Activated naive CD4-positive, alpha-beta T cell treated with anti-CD3 and anti-CD28 coated beads, Interleukin-2, amount 50 U/mL, for 72 hours (primary cell): ENCODE data around the gene SLC22A9. TPM values are rescaled to one million over a fixed set of nuclear protein-coding genes. Genes with fewer than 3 reads are reported as not detected.
"Not testable (repeated sequence)": the region's sequence is repeated elsewhere in the genome, so short reads cannot be mapped to it uniquely, and the experiment has no call there.

Experiments used
- ATAC-seq, 2 donors: fragments of 150-1000 bp; cut with Tn5 transposase; 2 replicates each; pipeline ENCODE4 v1.10.0; 2021; ENCODE audit warnings: mild to moderate bottlenecking in 2 of 2, moderate library complexity in 2 of 2
- DNase-seq, 2 donors: peaks; one replicate each; pipeline ENCODE4 v3.0.0; 2021 to 2022; ENCODE audit warnings: low spot score in 2 of 2
- H3K27ac Mint-ChIP-seq, 2 donors: one replicate each; pipeline ENCODE4 v1.8.0; 2022; ENCODE audit warnings: mild to moderate bottlenecking in 2 of 2, mixed read lengths in 2 of 2
- H3K36me3 Mint-ChIP-seq, 2 donors: one replicate each; pipeline ENCODE4 v1.8.0; 2022; ENCODE audit warnings: mixed read lengths in 2 of 2
- H3K9me3 Mint-ChIP-seq, 2 donors: one replicate each; pipeline ENCODE4 v1.8.0; 2022; ENCODE audit warnings: mixed read lengths in 2 of 2
- total RNA-seq, 2 donors: library from RNA; stranded (reverse); gene quantifications; one replicate each; pipeline ENCODE4 v1.2.3, GENCODE V29; 2022

Gene SLC22A9
- total RNA-seq, 2 donors from 2014 or later = not detected

GRCh38 chr11:63427971-63428508 lies 58.5 kb downstream of the SLC22A9 start:
- Mint-ChIP-seq H3K9me3 (peaks cover 0 to 4% of the 10 kb centered on the region in 2 donors), H3K36me3 (peaks cover 0 to 11% of the 10 kb centered on the region in 2 donors), H3K27ac (no peak overlapping the region)
- ATAC-seq = no peak
- DNase-seq = no peak

- H3K9me3 Mint-ChIP-seq, H3K27ac Mint-ChIP-seq, ATAC-seq: not testable (repeated sequence)
Observed at GRCh38 chr11:63430731-63431130, 61.1 kb downstream of the SLC22A9 start.

GRCh38 chr11:63435351-63435750 lies 65.8 kb downstream of the SLC22A9 start:
- not testable (repeated sequence) for H3K9me3 Mint-ChIP-seq, DNase-seq, H3K36me3 Mint-ChIP-seq, H3K27ac Mint-ChIP-seq, ATAC-seq

More at GRCh38 chr11:63430731-63431130, 61.1 kb downstream of the SLC22A9 start:
- DNase-seq, H3K36me3 Mint-ChIP-seq: not testable (repeated sequence)

GRCh38 chr11:63435831-63436230 lies 66.2 kb downstream of the SLC22A9 start:
- not testable (repeated sequence) for ATAC-seq, H3K27ac Mint-ChIP-seq, H3K36me3 Mint-ChIP-seq

GRCh38 chr11:63443714-63444113 lies 74.1 kb downstream of the SLC22A9 start:
- Mint-ChIP-seq H3K9me3 (no peaks in the 10 kb centered on the region), H3K36me3 (no peaks in the 10 kb centered on the region), H3K27ac (peak overlapping the region in 1 of 2 donors; percentile 82)
- DNase-seq (no peak), ATAC-seq (peak; percentile 94 to 98)

More at GRCh38 chr11:63435831-63436230, 66.2 kb downstream of the SLC22A9 start:
- H3K9me3 Mint-ChIP-seq, DNase-seq: not testable (repeated sequence)

GRCh38 chr11:63444160-63444559 lies 74.6 kb downstream of the SLC22A9 start:
- peak in 1 of 2 donors; percentile 60 for ATAC-seq
- H3K27ac Mint-ChIP-seq = peak overlapping the region in 1 of 2 donors; percentile 82
- H3K9me3 Mint-ChIP-seq = no peaks in the 10 kb centered on the region
- H3K36me3 Mint-ChIP-seq = no peaks in the 10 kb centered on the region
- no peak for DNase-seq

- H3K9me3 Mint-ChIP-seq = no peaks in the 10 kb centered on the region
- ATAC-seq (no peak), DNase-seq (no peak)
- H3K27ac Mint-ChIP-seq = no peak overlapping the region
- H3K36me3 Mint-ChIP-seq = no peaks in the 10 kb centered on the region
Observed at GRCh38 chr11:63445118-63445517, 75.5 kb downstream of the SLC22A9 start.

GRCh38 chr11:63445720-63446119 lies 76.1 kb downstream of the SLC22A9 start:
- ATAC-seq (peak; percentile 49 to 65), DNase-seq (no peak)
- H3K27ac Mint-ChIP-seq = peak overlapping the region in 1 of 2 donors; percentile 11
- no peaks in the 10 kb centered on the region for H3K36me3 Mint-ChIP-seq
- H3K9me3 Mint-ChIP-seq = no peaks in the 10 kb centered on the region

GRCh38 chr11:63448646-63449045 lies 79.1 kb downstream of the SLC22A9 start:
- H3K27ac Mint-ChIP-seq = no peak overlapping the region
- no peaks in the 10 kb centered on the region for H3K36me3 Mint-ChIP-seq
- no peak for ATAC-seq
- H3K9me3 Mint-ChIP-seq = no peaks in the 10 kb centered on the region
- DNase-seq = no peak

- no peaks in the 10 kb centered on the region for H3K9me3 Mint-ChIP-seq
- DNase-seq = no peak
- H3K27ac Mint-ChIP-seq = no peak overlapping the region
- ATAC-seq = no peak
- H3K36me3 Mint-ChIP-seq = no peaks in the 10 kb centered on the region
Observed at GRCh38 chr11:63459586-63459985, 90.0 kb downstream of the SLC22A9 start.

Other genes starting within 250 kb of the SLC22A9 start
- gene SLC22A24, start 225.6 kb upstream of the SLC22A9 start, total RNA-seq = not detected
- gene SLC22A25, start 126.2 kb upstream of the SLC22A9 start, total RNA-seq = not detected
- not detected for gene PLAAT5, start 121.4 kb downstream of the SLC22A9 start, total RNA-seq
- not detected for gene LGALS12, start 136.3 kb downstream of the SLC22A9 start, total RNA-seq
- 10 to 100 TPM; 11.6 to 34.1 TPM for gene PLAAT4, start 167.0 kb downstream of the SLC22A9 start, total RNA-seq
- gene PLAAT2, start 193.6 kb downstream of the SLC22A9 start, total RNA-seq = not detected
- gene PLAAT3, start 244.6 kb downstream of the SLC22A9 start, total RNA-seq = 1 to 10 TPM; 6.3 to 9.4 TPM